HCT116 (cell line): ENCODE results near the gene KHDC1L. TPM values are rescaled to one million over a fixed set of nuclear protein-coding genes. Genes with fewer than 3 reads are reported as not detected.
"Not testable (repeated sequence)": the region's sequence is repeated elsewhere in the genome, so short reads cannot be mapped to it uniquely, and the experiment has no call there.

Experiments
- ATAC-seq: fragments of 200-7000 bp; cut with Tn5 transposase; 2 replicates; pipeline ENCODE4 v1.9.1; 2020; ENCODE audit warnings: mild to moderate bottlenecking, moderate library complexity
- Bru-seq: library from RNA; stranded (reverse); fragments of 400-500 nt; gene quantifications from one replicate; lab custom pipeline; 2021; lab: Mats Ljungman, UMichigan
- BruChase-seq, 2 experiments: library from RNA; stranded (reverse); fragments of 400-500 nt; gene quantifications; one replicate each; lab custom pipeline; 2021; lab: Mats Ljungman, UMichigan
- BruUV-seq: library from RNA; stranded (reverse); fragments of 400-500 nt; replicated peaks from 2 replicates; lab custom pipeline; 2021; lab: Mats Ljungman, UMichigan
- CTCF ChIA-PET: fragments of 300-600 bp; sonication (Branson Sonifier 250); formaldehyde crosslinking; loops from one replicate; lab custom pipeline; 2021; ENCODE audit warnings: antibody characterized with exemption; lab: Charles Lee
- POLR2A ChIA-PET: fragments of 300-600, 350-600 bp; sonication (Branson Sonifier 250); formaldehyde crosslinking; loops from one replicate; lab custom pipeline; 2021; ENCODE audit warnings: antibody characterized with exemption; lab: Charles Lee
- RAD21 ChIA-PET, 2 experiments: fragments of 300-600 bp; sonication (Branson Sonifier 250); formaldehyde crosslinking; loops; one replicate each; lab custom pipeline; 2023; ENCODE audit warnings: low total read pairs in 2 of 2; ENCODE audit not compliant: uncharacterized antibody in 2 of 2, unreplicated experiment in 2 of 2, low non-redundant PET in 1 of 2; lab: Charles Lee
- DNase-seq: peaks from one replicate; pipeline ENCODE4 v3.0.0-alpha.2; 2010; ENCODE audit warnings: low read depth, low spot score
- H2AFZ ChIP-seq: fragments of 200-600 bp; shearing (Covaris generic), sonication (generic); 2 replicates; pipeline ENCODE4 v1.6.1; 2017; ENCODE audit warnings: low read depth, mixed run types, mixed read lengths, antibody characterized with exemption, low read length; ENCODE audit not compliant: poor library complexity, severe bottlenecking
- H3K27ac ChIP-seq: 2 replicates; pipeline ENCODE4 v1.5.1; 2012; ENCODE audit warnings: low read depth, low read length
- H3K27me3 ChIP-seq: fragments of 200-600 bp; sonication (generic); 2 replicates; pipeline ENCODE4 v1.6.1; 2016; ENCODE audit warnings: mixed run types, low read length, mixed read lengths; ENCODE audit not compliant: insufficient read depth
- H3K36me3 ChIP-seq, 2 experiments: fragments of 200-500 bp in 1 of 2; fragments of 200-600 bp in 1 of 2; sonication (Bioruptor generic) in 1 of 2; sonication (generic) in 1 of 2; 2 replicates each; pipeline versions ENCODE4 v1.5.1 to v1.6.1; 2014 to 2016; ENCODE audit warnings: low read length in 2 of 2, inconsistent platforms in 1 of 2, mixed read lengths in 1 of 2, mixed run types in 1 of 2; ENCODE audit not compliant: insufficient read depth in 2 of 2, control insufficient read depth in 1 of 2
- H3K4me1 ChIP-seq, 2 experiments: fragments of 200-600 bp in 1 of 2; sonication (generic) in 1 of 2; 2 replicates each; pipeline versions ENCODE4 v1.5.1 to v1.6.1; 2012 to 2017; ENCODE audit warnings: low read length in 2 of 2, inconsistent platforms in 1 of 2, mild to moderate bottlenecking in 1 of 2, mixed read lengths in 1 of 2, mixed run types in 1 of 2, moderate library complexity in 1 of 2; ENCODE audit not compliant: insufficient read depth in 2 of 2, control insufficient read depth in 1 of 2
- H3K4me2 ChIP-seq: fragments of 200-600 bp; sonication (generic); 2 replicates; pipeline ENCODE4 v1.6.1; 2017; ENCODE audit warnings: mixed run types, low read length, mixed read lengths
- H3K4me3 ChIP-seq, 2 experiments: fragments of 200-600 bp in 1 of 2; sonication (generic) in 1 of 2; replicated peaks in 1 of 2; 2 replicates each; pipeline ENCODE4 v1.5.1; 2011 to 2016; ENCODE audit warnings: low read length in 2 of 2, control low read depth in 1 of 2, low read depth in 1 of 2, mild to moderate bottlenecking in 1 of 2, mixed read lengths in 1 of 2, mixed run types in 1 of 2
- H3K79me2 ChIP-seq: fragments of 200-600 bp; sonication (generic); 2 replicates; pipeline ENCODE4 v1.6.1; 2017; ENCODE audit warnings: mild to moderate bottlenecking, mixed run types, low read length, moderate library complexity, mixed read lengths; ENCODE audit not compliant: insufficient read depth
- H3K9ac ChIP-seq: fragments of 200-600 bp; sonication (generic); 2 replicates; pipeline ENCODE4 v1.6.1; 2016; ENCODE audit warnings: low read length, mixed read lengths
- H3K9me2 ChIP-seq: fragments of 200-600 bp; sonication (generic), shearing (Covaris generic); 2 replicates; pipeline ENCODE4 v1.6.1; 2017; ENCODE audit warnings: mixed run types, mild to moderate bottlenecking, moderate library complexity; ENCODE audit not compliant: insufficient read depth
- H3K9me3 ChIP-seq, 2 experiments: fragments of 200-500 bp in 1 of 2; fragments of 200-600 bp in 1 of 2; sonication (Bioruptor generic) in 1 of 2; sonication (generic) in 1 of 2; 2 replicates each; pipeline ENCODE4 v1.6.1; 2014 to 2017; ENCODE audit warnings: low read length in 2 of 2, mixed read lengths in 2 of 2, inconsistent platforms in 1 of 2, low read depth in 1 of 2, mild to moderate bottlenecking in 1 of 2, mixed run types in 1 of 2, moderate library complexity in 1 of 2; ENCODE audit not compliant: control insufficient read depth in 1 of 2, insufficient read depth in 1 of 2
- H4K20me1 ChIP-seq: fragments of 200-600 bp; sonication (generic), shearing (Covaris generic); 2 replicates; pipeline ENCODE4 v1.6.1; 2017; ENCODE audit warnings: mixed run types, mild to moderate bottlenecking, moderate library complexity; ENCODE audit not compliant: insufficient read depth
- ATF3 ChIP-seq: IDR thresholded peaks from 2 replicates; pipeline ENCODE4 v1.6.1; 2012
- CEBPB ChIP-seq: IDR thresholded peaks from 2 replicates; pipeline ENCODE4 v1.6.1; 2012; ENCODE audit warnings: low read depth
- ELF1 ChIP-seq: IDR thresholded peaks from 2 replicates; pipeline ENCODE4 v1.6.1; 2012; ENCODE audit warnings: low read depth, borderline replicate concordance
- EZH2 ChIP-seq: fragments of 200-600 bp; sonication (generic); IDR thresholded peaks from 2 replicates; pipeline ENCODE4 v1.6.1; 2017; ENCODE audit warnings: antibody characterized with exemption, mixed run types
- FOSL1 ChIP-seq: IDR thresholded peaks from 2 replicates; pipeline ENCODE4 v1.6.1; 2012; ENCODE audit warnings: low read depth
- MAX ChIP-seq: IDR thresholded peaks from 2 replicates; pipeline ENCODE4 v1.6.1; 2012
- POLR2AphosphoS5 ChIP-seq: IDR thresholded peaks from 2 replicates; pipeline ENCODE4 v1.6.1; 2011; ENCODE audit warnings: mild to moderate bottlenecking, low read depth, low read length, moderate library complexity
- RAD21 ChIP-seq: IDR thresholded peaks from 2 replicates; pipeline ENCODE4 v1.6.1; 2012; ENCODE audit warnings: low read depth, mild to moderate bottlenecking
- REST ChIP-seq: IDR thresholded peaks from 2 replicates; pipeline ENCODE4 v1.6.1; 2012; ENCODE audit warnings: low read depth
- YY1 ChIP-seq: IDR thresholded peaks from 2 replicates; pipeline ENCODE4 v1.6.1; 2011; ENCODE audit warnings: low read length, low read depth, moderate library complexity, mild to moderate bottlenecking; ENCODE audit not compliant: insufficient replicate concordance; ENCODE audit errors: extremely low read depth
- intact Hi-C: fragments of 100-400 bp; cut with micrococcal nuclease; formaldehyde crosslinking; loops from 2 replicates; pipeline ENCODE4 v1.10.0; 2022
- long read RNA-seq: library from polyadenylated mRNA; unstranded; transcript quantifications from one replicate; pipeline ENCODE4 v2.0.0, GENCODE V29; 2021; ENCODE audit not compliant: unreplicated experiment
- polyA plus RNA-seq: library from polyadenylated mRNA; unstranded; fragments of >200 nt; gene quantifications from 2 replicates; pipeline ENCODE4 v1.2.1, GENCODE V29; 2012; ENCODE audit warnings: missing spikeins
- total RNA-seq: library from RNA; stranded (reverse); gene quantifications from one replicate; pipeline ENCODE4 v1.2.1, GENCODE V29; 2021; ENCODE audit not compliant: unreplicated experiment

Gene KHDC1L, protein sequence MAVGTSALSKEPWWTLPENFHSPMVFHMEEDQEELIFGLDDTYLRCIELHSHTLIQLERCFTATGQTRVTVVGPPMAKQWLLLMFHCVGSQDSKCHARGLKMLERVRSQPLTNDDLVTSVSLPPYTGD
- total RNA-seq (5.4 TPM), Bru-seq, nascent RNA (percentile 45 among the genes with signal in this experiment), BruChase-seq, experiment 1, labeled RNA remaining after a 6-hour chase (percentile 61 among the genes with signal in this experiment), BruChase-seq, experiment 2, labeled RNA remaining after a 2-hour chase (percentile 58 among the genes with signal in this experiment)
- 6.6 and 9.2 TPM in 2 replicates for polyA plus RNA-seq
- long read RNA-seq, partial matches to known transcripts, result 3 of 4 reads
- long read RNA-seq, other reads (novel, unspliced or antisense), result 0 of 4 reads

DNA sequence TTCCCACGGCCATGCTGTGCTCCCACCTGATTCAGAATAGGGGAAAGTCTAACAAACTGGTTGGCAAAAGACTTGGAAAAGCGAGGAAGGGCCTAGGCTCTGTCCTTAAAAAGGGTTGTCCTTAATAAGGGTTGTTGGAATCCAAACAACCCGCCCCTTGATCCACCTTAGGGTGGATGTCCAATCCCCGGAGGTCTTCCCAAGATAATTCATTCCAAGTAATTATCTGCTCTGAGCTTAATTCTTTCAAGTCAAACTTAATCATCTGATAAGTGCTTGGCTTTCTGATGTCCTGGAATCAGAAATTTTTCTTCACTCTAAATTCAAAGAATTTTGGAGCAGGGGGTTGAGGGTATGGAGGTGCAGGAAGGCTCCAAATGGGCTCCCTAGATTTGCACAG is at the start of gene KHDC1L:
TSS of gene KHDC1L (minus strand) at position 101 of the 400 bp plus-strand sequence. CDS start at position 13, 88 bp downstream.
- RAD21 ChIA-PET, result no interaction called here
- TF ChIP-seq ELF1, result no peak
- TF ChIP-seq FOSL1, result no peak
- TF ChIP-seq MAX, result no peak
- TF ChIP-seq YY1, result no peak
- TF ChIP-seq REST, result no peak
- no peak for TF ChIP-seq CEBPB
- TF ChIP-seq EZH2, result no peak
- no peak for TF ChIP-seq RAD21
- TF ChIP-seq ATF3, result no peak
- TF ChIP-seq POLR2AphosphoS5, result no peak
- Histone ChIP-seq H3K4me1 (peaks cover 18 to 27% of the 10 kb centered on the region in 2 experiments), H3K27me3 (no peaks in the 10 kb centered on the region), H4K20me1 (no peaks in the 10 kb centered on the region), H2AFZ (no peak within 1 kb of the TSS), H3K9ac (peak within 1 kb of the TSS; percentile 17; the same call in 1 of the 2 replicates), H3K36me3 (no peaks in the 10 kb centered on the region), H3K9me2 (no peaks in the 10 kb centered on the region), H3K4me2 (peak within 1 kb of the TSS; percentile 63), H3K4me3 (peak within 1 kb of the TSS; percentile 12 to 34), H3K9me3 (no peaks in the 10 kb centered on the region), H3K79me2 (no peaks in the 10 kb centered on the region), H3K27ac (peak within 1 kb of the TSS; percentile 67)
- intact Hi-C loops, result no loop called here
- DNase-seq, result no peak
- POLR2A ChIA-PET, result no interaction called here
- ATAC-seq, result no peak
- no TSS peak for BruUV-seq
- CTCF ChIA-PET, result no interaction called here

DNA sequence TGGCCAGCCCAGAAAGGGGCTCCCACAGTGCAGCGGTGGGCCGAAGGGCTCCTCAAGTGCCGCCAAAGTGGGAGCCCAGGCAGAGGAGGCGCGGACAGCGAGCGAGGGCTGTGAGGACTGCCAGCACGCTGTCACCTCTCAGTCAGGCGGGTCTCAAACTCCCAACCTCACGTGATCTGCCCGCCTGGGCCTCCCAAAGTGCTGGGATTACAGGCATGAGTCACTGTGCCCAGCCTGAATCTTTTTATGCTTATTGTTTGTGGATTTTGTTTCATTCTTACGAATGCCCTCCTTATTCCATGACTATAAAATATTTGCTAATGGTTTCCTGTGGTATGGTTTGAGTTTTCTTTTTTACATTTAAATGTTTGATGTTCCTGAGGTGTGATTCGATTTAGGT is 44.0 kb upstream of the KHDC1L start:
- H3K36me3 ChIP-seq, intact Hi-C loops, DNase-seq, H3K79me2 ChIP-seq, H2AFZ ChIP-seq, H4K20me1 ChIP-seq, POLR2A ChIA-PET, H3K9ac ChIP-seq, H3K27me3 ChIP-seq, H3K27ac ChIP-seq, ATAC-seq, H3K9me3 ChIP-seq, H3K4me2 ChIP-seq, H3K9me2 ChIP-seq, RAD21 ChIA-PET, CTCF ChIA-PET, H3K4me1 ChIP-seq, H3K4me3 ChIP-seq, BruUV-seq: not testable (repeated sequence)
